ENCODE results near the gene SLC2A13. TPM values are rescaled to one million over a fixed set of nuclear protein-coding genes. Genes with fewer than 3 reads are reported as not detected.

SLC2A13 gene
- total and polyA plus RNA-seq, 4 donors: 1.9 to 20.2 (median 6.9) TPM

GRCh38 chr12:39777465-39777864 lies 328.4 kb downstream of the SLC2A13 start:
- Histone ChIP-seq H3K27me3 (ENCODE audit: control insufficient read depth in 4 of 4, insufficient read depth in 4 of 4, low read length in 3 of 4) (no peaks in the 10 kb centered on the region), H3K9me3 (ENCODE audit: control insufficient read depth in 4 of 4, low read length in 3 of 4) (no peaks in the 10 kb centered on the region), H3K27ac (ENCODE audit: low read depth in 1 of 2, low read length in 2 of 2) (no peak overlapping the region), H3K9ac (ENCODE audit: low read depth in 1 of 2, low read length in 2 of 2) (no peak overlapping the region), H3K36me3 (ENCODE audit: control insufficient read depth in 4 of 4, insufficient read depth in 3 of 4, low read depth in 1 of 4, low read length in 3 of 4) (no peaks in the 10 kb centered on the region), H3K4me1 (ENCODE audit: control insufficient read depth in 4 of 4, insufficient read depth in 4 of 4, low read length in 3 of 4) (no peaks in the 10 kb centered on the region), H3K4me3 (ENCODE audit: low read depth in 1 of 3, low read length in 3 of 3) (no peak overlapping the region)
- TF ChIP-seq TAF1 (conservative IDR thresholded peaks at IDR 0.05) (no peak), ZBTB33 (IDR thresholded peaks at IDR 0.05) (no peak), GABPA (IDR thresholded peaks at IDR 0.05 in 1 of 2, conservative IDR thresholded peaks at IDR 0.05 in 1 of 2) (no peak), HNF4G (IDR thresholded peaks at IDR 0.05) (no peak), SP1 (IDR thresholded peaks at IDR 0.05) (no peak), JUND (IDR thresholded peaks at IDR 0.05) (no peak), CTCF (IDR thresholded peaks at IDR 0.05; ENCODE audit: low read depth, low read length, missing input control) (no peak), NR2F2 (IDR thresholded peaks at IDR 0.05) (no peak), REST (IDR thresholded peaks at IDR 0.05) (no peak), MAX (IDR thresholded peaks at IDR 0.05) (no peak), RXRA (IDR thresholded peaks at IDR 0.05) (no peak), HNF4A (conservative IDR thresholded peaks at IDR 0.05) (no peak), YY1 (IDR thresholded peaks at IDR 0.05) (no peak), FOXA1 (IDR thresholded peaks at IDR 0.05) (no peak), EGR1 (IDR thresholded peaks at IDR 0.05; ENCODE audit: low read depth in 2 of 2) (no peak), FOXA2 (IDR thresholded peaks at IDR 0.05) (no peak), ATF3 (IDR thresholded peaks at IDR 0.05) (no peak), RAD21 (IDR thresholded peaks at IDR 0.05) (no peak)
- no peak for DNase-seq (ENCODE audit: low spot score)
- 85% methylated on average over 11 of the region's 11 CpGs for WGBS
